Stimulated activated CD4-positive, alpha-beta T cell treated with anti-CD3 and anti-CD28 coated beads, Interleukin-15, amount 100 ng/mL, for 48 hours (primary cell): ENCODE measurements around the gene SLC6A11.

Source experiments
- DNase-seq, 2 donors: peaks; one replicate each; pipeline ENCODE4 v3.0.0-alpha.2; 2020; ENCODE audit warnings: low read depth in 2 of 2

SLC6A11 gene

DNA sequence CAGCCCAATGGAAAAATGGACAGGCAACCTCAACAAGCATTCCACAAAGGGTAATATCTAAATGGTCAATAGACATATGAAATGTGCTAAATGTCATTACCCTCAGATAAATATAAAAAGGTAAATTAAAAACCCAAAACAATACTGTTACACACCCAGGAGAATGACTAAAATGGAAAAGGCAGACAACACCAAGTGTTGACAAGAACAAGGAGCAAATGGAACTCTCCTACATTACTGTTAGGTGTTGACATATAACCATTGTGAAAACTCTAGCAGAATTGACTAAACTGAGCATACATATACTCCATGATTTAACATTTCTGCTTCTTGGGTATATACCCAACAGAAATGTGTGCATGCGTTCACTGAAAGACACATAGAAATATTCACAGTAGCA is 25.3 kb upstream of the SLC6A11 start:
- no peak for DNase-seq

DNA sequence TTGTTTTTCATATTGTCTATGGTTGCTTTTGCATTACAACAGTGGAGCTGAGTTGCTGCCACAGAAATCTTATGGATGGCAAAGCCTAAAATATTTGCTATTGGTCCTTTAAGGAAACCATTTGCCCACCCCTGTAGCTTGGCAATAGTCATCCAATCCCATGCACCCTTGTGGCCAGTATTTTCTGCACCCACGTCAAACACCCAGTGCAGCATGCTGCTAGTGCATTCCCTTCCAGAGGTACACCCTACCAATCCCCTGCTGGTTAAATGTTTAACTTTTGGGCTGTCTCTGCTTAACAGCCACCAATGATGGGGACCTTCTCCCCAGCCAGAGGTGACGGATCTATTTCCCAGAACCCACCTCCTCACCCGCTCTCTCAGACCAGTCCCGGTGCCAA is 23.8 kb upstream of the SLC6A11 start:
- DNase-seq, result no peak

DNA sequence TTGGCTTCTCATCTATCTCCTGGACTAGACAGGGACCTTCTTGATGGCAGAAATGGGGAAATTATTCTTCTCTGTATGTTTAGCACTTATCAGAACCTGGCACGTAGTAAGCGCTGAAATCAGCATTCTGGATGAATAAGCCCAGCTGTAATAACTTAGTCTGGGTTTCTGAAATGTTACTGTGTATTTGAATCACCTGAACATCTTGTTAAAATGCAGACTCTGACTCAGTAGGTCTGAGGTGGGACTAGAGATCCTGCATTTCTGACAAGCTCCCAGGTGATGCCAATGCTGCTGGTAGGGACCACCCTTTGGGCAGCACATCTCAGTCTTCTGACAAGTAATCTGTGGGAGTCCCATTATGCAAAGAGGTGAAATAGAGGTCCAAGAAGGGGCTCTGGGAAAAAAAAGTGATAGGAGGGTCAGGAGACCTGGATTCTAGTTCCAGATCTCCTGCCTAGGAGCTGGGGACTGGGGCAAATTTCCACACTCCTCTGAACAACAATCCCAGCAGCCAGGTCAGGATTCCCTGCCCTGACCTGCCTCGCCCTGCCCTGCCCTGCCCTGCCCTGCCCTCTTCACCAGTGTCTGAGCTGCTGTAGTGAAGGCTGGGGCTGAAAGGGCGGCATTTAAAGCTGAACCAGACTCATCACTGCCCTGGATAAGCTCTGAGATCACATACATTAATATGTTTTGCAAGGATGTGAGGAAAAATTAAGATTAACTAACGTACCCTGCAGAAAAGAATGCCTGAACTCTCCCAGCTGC is 17.2 kb upstream of the SLC6A11 start:
- no peak for DNase-seq

DNA sequence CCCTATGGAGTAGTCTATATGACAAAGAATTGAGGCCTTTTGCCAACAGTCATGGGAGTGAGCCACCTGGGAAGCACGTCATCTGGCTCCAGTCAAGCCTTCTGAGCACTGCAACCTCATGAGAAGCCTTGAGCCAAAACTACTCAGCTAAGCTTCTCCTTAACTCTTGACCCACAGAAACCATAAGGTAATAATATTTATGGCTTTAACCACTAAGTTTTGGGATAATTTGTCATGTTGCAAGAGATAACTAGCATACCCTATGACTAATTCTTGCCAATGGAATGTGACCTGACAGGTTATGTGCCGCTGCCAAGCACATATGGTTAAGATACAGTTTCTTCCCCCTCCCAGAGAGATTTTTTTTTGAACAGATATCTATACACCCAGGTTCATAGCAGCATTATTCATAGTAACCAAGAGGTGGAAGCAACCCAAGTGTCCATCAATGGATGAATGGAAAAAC is 11.8 kb upstream of the SLC6A11 start:
- no peak for DNase-seq

DNA sequence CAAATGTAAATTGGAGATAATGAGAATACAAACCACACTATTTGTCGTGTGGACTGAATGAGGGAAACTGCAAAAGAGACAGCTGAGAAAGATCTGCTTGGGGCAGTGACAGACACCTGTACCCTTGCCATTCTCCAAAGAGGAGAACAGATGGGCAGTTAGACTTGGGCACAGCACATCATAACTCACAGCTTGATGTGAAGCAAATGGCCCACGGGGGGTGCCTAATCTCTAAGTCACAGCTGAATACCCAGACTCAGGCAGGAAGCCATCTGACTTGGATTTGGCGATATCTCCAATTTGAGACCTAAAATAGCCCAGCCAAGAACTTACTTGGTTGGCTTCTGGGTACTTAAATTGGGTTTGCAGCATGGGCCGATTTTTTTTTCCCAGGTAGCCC is 10.0 kb upstream of the SLC6A11 start:
- no peak for DNase-seq

DNA sequence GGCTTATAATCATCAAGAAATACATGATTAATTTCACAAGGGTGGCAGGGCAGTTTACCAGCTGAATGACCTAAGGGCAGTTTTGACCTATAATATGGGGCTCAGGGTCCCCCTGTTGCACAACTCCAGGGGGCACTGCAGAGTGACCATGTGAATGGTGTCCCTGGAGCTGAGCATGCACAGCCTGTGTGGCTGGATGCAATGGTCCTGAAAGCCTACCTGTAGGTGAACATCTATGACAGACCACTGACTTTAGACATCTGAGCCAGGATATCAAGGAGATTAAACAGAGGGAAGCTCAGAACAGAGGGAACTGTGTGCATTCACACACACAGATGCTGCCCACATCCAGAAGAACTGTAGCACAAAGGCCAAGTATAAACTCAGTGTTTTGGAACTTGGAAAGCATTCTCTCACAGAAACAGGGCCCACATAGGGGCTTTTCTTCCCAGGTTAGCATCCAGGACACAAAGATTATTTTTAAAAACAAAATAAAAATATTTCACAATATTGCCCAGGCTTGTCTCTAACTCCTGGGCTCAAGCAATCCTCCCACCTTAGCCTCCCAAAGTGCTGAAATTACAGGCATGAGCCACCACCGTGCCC is 7.8 kb upstream of the SLC6A11 start:
- DNase-seq, result no peak

DNA sequence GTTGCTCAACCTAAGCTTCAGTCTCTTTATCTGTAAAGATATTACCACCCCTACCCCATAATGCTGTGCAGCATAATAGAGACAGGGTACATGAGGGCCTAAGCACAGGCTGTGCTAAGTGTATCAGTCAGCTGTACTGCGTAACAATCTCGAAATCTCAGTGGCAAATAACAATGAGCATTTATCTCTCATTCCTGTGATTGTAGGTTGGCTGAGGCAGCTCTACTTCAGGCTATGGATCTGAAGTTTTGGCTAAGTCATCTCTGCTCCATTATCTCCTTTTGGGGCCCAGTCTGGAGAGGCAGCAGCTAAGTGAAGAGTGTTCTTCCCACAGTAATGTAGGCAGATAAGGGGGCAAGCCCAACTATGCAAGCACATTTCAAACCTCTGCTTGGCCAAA is 7.1 kb upstream of the SLC6A11 start:
- no peak for DNase-seq

DNA sequence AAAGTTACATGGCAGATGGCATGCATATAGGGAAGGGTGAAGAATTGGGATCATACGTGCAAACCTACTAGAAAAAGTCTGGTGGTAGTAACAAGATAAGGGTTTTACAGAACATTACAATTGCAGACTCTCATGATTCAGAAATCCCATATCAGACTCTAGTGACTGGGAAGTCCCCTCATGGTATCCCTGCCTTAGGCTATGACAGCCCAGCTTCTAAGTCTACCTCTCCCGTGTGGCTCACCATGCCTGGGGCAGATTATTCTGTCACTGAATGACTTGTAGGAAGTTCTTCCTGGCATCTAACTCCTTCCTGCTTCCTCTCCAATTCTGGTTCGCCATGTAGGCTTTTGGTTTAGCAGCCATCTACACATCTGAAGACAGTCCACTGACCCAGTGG is 5.7 kb upstream of the SLC6A11 start:
- no peak for DNase-seq

DNA sequence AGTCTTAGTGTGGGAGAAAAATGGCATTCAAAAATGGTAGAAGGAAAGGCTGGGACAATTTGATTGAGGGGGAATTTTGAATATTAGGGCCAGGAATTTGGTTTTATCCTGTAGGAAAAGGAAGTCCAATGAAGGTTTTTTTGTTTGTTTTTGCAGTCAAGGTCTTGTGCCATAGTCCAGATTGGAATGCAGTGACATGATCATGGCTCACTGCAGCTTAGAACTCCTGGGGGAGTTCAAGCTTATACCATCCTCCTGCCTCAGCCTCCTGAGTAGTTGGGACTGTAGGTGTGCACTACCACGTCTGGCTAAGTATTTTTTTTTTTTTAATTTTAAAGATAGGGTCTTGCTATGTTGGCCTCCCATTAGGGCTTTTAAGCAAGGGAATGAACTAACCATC is 2.6 kb upstream of the SLC6A11 start:
- DNase-seq, result no peak

DNA sequence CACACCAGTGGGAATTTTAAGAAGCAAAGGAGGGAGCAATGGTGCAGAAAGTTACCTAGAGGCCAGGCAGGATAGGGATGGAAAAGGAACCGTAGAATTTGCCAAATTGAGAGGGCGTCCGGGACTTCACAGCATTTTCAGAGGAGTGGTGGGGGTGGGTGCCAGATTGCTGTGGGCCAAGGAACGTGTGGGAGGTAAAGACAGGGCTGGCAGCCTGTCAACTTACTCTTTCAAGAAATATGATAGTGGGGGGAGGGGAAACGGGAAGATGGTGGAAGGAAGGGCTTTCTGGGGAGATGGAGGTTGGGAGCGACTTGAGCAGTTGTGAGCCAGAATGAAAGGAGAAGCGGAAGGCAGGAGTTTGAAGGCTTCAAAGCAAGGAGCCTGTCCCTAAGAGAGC is 1.4 kb upstream of the SLC6A11 start:
- DNase-seq, result no peak

DNA sequence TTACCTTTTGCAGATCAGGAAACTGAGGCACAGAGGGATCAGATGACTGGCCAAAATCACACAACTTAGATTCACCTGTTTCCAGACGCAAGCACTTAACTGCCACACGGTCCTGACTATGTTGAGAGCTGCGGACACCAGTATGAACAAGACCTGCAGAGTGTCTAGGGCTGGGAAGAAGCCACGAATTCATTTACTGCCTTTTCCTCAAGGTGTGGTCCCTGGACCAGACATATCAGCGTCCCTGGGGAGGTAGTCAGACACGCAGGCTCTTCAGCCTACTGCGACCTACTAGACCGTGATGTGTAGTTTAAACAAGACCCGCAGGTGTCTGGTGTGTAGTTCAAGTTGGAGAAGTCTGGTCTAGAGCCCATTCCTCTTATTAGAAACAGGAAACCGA is 541 bp upstream of the SLC6A11 start:
- no peak for DNase-seq

DNA sequence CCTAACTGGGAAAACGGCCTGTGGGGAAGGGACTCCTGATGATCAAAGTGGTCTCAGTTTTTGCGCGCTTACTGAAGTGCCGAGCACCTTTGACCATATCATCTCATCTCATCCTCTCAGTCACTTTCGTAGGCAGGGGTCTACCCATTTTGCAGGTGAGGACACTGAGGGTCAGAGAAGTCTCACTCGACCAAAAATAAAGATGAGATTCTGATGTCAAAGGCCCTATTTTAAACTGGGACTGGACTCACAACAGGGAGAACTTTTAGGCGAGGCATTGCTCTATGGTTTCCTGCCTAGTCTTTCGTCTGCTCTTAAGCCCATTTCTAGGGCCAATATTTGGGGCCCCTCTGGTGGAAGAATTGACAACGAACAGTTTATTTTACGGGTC is 830 bp downstream of the SLC6A11 start:
- DNase-seq, result no peak

DNA sequence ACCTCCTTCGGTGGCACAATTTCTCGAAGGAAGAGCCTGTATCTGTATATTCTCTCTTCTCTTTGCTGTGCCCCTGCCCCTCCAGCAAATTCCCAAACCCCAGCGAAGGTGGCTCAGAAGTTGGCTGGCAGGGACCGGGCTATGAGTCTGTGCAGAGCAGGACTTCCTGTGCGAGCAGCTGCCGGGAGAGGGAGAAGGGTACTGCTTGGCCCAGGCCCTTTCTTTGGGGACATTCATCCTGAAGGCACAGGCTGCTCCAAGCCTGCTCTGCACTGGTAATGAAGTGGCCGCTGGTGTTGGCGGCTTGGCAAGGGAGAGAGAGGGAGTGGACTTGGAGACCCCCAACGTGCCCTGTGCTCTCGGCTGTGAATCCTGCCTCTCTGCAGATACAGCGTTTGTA is 1.5 kb downstream of the SLC6A11 start:
- no peak for DNase-seq

DNA sequence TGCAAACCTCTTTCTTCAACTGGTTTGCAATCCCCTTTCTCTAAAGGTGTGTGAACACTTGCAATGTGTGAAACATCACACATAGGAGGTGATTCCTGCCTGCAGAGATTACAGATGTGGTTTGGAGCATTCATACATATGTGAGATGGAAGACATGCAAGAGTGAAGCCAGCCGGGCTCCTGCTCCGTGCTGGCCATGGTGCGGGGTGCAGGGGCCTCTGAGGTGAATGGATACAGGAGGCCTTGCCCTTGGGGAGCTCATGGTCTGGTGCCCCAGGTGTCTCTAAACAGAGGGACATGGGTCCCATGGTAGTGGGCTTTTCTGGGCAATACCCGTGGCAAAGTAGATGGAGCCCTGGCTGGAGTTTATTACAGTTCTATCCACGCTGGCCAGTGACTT is 6.0 kb downstream of the SLC6A11 start:
- no peak for DNase-seq

DNA sequence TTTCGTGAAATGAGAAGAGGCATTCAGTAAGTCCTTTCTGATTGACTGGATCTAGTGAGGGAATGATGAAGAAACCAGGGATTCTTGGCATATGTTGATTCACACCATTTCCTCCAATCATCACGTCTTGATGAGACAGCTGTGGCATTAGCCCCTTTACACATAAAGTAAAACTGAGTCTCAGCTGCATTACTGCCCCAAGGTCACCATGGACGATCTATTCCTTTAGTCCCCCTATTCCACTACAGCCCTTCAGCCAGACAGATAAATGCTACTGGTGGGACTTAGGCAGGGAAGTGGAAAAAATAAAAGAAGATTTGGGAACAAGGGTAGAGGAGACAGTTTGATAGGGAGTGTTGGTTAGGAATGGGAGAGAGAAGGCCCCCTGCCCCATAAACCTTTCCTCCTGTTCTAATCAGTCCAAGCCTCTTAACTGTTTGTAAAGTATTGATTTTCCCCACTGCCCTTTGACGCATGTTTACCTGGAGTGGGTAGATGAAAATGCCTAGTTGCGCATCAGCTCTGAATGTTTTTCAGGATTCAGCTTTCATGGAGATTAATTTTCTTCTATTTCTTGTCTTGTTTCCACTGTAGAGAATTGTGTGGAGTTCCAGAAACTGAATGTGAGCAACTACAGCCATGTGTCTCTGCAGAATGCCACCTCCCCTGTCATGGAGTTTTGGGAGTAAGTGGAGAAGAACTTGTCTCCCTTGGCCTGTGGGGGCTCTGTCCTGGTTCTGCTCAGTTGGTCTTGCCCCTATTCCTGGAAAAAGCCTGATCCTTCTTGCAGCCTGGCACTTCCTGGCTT is 6.9 kb downstream of the SLC6A11 start:
- DNase-seq, result no peak

DNA sequence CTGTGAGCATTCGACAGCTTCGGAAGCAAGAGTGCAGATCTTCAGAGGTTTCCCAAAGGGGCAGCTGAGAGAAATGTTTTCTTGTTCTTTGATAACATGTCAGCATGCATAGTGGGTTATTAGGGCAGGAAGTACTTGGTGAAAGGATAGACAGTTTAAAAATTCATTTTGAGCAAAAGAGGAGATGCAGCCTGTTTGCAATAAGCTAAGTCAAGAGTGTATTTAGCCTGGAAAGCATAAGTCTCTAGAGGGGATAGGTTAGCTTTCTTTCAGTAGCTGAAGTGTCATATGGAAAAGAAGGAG is 7.4 kb downstream of the SLC6A11 start:
- DNase-seq, result no peak

DNA sequence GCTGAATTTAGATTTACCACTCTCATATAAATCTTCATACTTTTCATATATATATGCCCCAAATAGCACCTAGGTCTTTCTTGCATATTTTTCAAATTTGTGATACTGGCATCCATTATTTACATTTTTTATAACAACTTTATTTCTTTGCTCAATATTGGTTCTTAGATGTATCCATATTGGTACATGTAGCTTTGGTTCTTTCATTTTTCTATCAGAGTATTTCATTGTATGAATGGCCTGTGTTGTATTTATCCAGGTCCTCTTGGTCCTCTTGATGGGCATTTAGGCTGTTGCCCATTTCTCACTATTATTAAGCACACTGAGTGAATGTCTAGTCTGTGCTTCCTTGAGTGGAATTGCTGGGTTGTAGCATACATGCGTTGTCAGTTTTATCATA is 8.4 kb downstream of the SLC6A11 start:
- DNase-seq, result no peak

DNA sequence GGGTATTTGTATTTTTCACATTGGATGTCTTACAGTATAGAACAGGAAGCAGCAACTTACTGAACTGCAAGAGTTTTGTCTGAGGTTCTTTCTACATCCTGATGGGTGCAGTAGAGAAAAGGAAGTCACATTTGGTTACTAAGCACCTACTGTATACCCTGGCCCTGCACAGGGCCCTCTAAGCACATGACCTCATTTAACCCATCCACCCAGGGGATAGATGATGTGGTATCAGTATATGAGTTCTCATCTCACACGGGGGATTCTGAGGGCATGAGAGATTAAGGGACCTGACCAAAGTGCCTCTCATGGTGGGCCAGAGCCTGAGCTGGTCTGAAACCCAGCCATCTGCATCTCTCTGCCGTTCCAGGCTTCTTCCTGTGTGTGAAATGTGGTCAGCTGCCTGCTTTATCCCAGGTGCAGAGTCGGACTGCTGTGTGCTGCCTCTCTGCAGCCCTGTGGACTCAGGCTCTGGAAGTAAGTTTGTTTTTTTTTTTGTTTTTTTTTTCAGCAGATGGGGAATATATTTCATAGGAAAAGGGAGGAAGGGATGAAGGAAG is 17.9 kb downstream of the SLC6A11 start:
- DNase-seq, result no peak

DNA sequence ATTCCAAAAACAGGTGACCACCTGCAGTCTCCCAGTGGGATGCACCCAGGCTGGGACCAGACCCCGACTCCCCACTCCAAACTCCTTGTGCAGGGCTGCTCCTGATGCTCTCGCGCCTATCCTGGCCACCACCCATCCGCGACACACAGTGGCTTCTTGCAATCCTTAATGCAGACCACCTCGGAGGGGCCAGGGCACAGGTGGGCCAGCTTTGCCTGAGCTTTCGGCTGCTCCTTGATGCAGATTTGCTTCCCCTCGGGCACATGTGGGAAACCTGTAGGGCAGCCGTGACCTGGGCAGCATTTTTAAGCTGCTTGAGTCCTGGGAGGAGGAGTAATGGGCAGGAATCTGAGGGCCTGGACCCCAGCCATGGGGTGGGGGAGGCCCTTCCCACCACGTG is 18.9 kb downstream of the SLC6A11 start:
- no peak for DNase-seq

DNA sequence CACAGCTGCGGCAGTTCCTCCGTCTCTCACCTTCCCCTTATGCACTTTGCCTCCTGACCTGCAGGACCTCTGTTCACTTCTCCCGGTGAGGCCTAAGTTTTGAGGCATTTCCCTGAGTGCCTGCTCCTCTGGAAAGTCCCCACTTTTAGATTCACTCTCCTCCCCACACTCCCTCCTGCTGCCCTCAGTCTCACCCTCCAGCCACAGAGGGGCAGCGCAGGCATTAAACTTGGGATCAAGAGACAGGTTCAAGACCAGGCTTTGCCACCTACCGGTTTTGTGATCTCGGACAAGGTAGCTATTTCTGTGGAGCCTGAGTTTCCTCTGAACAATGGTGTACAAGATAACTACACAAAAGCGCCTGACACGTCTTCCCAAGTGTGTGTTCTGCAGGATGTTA is 19.4 kb downstream of the SLC6A11 start:
- no peak for DNase-seq

DNA sequence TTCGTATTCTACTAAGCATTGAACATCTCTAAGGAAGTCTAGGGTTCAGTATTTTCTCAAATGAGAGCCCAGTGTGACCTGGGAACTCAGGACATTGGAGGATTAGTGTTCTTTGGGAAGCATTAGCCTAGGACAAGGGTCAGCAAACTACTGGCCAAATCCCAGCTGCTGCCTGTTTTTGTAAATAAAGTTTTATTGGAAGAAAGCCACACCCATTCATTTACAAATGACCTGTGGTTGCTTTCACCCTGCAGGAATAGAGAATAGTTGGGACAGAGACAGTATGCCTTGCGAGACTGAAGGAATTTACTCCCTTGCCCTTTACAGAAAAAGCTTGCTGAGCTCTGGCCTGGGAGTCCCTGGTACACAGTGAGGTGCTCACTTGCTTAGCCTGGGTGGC is 20.6 kb downstream of the SLC6A11 start:
- DNase-seq, result no peak

DNA sequence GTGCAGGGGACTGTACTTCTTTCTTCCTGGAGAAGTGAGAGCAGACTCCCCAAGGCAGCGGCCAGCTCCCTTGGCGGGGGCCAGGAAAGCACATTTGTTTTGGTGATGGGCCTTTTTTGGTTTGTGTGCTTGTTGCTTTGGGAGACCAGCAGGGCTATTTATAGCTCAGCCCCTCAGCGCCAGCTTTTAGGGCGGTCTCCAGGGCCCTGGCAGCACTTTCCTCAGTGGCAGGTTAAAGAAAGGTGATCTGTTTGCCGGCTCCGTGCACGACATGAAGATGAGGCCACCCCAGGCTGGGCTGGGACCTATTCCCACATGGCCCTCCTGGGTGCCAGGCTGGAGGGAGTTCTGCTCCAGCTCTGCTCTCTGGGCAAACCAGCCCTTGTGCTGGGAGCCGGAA is 21.8 kb downstream of the SLC6A11 start:
- no peak for DNase-seq

DNA sequence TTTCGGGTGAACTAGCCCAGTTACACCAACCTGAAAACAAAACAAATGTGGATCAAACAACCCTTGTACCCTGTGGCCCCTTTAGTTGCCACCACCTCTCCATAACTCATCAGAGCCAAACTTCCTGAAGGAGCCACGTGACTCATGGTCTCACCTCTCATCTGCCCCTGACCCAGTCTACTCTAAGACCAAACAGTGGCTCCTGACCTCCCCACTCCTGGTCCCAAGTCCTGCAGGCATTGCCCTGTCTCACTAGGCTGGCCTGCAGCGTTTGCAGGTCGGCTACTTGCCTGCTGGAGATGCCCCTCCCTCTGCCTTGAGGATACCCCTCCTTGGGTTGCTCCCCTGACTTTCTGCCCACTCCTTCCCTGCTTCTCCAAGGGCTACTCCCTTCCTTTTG is 23.1 kb downstream of the SLC6A11 start:
- DNase-seq, result no peak
